ENCODE results near the gene MACROD2.

The MACROD2 gene

GRCh38 chr20:15204234-15204633 is 1208.9 kb downstream of the MACROD2 start:
- DNase-seq: no peak

GRCh38 chr20:15205028-15205427 is 1209.7 kb downstream of the MACROD2 start:
- DNase-seq: no peak

GRCh38 chr20:15205719-15206118 is 1210.4 kb downstream of the MACROD2 start:
- no peak for DNase-seq

DNA sequence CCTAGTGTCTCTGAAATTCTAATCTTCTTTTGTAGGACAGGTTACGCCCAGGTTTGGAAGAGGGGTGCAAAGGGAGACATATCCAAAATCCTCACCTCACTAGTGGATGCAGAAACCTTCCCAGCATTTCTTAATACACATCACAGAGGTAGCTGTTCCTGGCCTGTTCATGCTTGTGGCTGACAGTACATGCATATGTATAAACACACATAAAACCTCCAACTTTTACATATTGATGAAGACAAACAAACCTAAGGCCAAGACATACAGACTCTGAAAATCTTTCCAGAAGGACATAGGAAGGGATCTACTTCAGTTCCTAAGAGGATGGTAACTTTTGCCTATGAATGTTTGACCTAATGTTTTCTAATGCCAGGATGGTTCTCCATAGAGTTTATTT is 1214.2 kb downstream of the MACROD2 start:
- no peak for DNase-seq

DNA sequence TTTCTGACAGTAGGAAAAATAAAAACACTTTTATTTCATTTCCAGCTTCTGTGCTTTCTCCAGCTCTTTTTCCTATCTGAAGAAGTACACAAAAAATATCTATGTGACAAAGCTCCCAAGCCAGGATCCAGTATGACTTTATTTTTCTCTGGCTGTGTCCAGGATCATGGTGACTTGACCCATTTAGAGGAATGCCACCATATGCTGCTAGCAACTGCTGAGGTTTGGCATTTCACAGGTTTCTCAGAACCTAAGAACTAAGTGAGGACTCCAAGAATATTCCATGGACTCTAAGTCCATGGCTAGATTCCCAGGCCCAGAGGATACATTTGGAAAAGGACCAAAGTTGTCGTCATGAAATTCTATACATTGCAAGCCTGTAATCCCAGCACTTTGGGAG is 1218.7 kb downstream of the MACROD2 start:
- no peak for DNase-seq

DNA sequence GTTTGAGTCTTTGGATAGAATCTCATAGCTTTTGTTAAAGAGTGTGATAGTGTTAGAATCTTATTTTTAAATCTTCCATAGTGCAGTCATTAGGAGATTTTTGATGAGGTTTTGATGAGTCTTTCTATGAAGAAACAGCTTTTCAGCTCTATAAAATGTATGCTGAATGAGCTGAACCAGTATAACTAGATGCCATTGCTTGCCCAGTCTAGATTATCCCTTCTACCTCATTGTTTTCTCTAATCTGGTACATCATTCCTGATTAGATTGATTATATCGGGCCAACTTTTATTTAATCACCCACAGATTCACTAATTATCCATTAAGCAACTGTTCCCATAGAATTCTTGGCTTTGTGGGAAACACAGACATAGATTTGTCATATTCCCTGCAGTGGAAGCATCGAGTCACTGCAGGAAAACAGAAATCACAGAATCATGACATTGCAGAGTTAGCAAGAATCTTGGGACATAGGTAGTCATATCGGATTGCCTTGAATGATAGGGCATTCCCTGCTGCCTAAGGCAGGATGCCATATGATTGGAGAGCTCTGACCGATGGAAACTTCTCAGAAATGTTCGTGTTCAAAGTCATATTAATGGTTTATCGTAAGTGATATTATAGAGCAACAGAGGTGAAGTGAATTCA is 1224.8 kb downstream of the MACROD2 start:
- no peak for DNase-seq

- no peak for DNase-seq
Observed at GRCh38 chr20:15220778-15221565, 1225.7 kb downstream of the MACROD2 start.

- DNase-seq: no peak
Observed at GRCh38 chr20:15222502-15223330, 1227.4 kb downstream of the MACROD2 start.

GRCh38 chr20:15224199-15224598 is 1228.9 kb downstream of the MACROD2 start:
- DNase-seq: no peak

GRCh38 chr20:15227102-15227501 is 1231.8 kb downstream of the MACROD2 start:
- DNase-seq: no peak

- no peak for DNase-seq
Observed at GRCh38 chr20:15232243-15232642, 1236.9 kb downstream of the MACROD2 start.

DNA sequence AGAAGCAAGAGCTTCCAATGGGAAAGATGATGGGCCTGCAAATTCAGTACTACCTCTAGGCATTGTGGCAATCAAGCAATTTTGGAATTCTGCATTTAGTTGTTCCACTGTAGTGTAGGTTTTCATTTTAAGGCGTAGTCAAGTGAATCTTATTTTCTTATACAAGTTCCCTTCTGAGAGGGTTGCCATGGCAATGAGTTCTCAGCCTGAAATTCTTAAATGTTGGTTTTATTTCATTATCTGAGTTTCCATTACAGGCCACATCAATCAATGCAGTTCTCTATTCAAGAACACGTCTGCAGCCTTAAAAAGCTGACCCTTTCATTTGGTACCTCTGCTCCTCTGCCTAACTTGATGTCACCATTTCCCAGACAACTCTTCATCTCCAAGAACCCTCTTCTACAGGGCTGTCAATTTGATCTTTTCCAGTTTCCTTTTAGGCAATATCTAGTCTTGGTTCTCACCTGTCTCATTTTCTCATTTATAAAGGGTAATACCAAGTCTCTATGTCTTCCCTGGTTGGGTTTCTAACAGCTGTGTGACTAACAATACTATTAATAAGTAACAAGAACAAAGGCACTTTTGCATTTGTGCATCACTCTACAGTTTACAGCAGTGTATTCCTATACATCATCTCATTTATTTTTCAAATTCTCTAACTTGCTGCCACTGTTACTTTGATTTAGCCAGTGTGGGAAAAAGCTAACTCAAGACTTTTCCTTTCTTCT is 1240.3 kb downstream of the MACROD2 start:
- DNase-seq: no peak

DNA sequence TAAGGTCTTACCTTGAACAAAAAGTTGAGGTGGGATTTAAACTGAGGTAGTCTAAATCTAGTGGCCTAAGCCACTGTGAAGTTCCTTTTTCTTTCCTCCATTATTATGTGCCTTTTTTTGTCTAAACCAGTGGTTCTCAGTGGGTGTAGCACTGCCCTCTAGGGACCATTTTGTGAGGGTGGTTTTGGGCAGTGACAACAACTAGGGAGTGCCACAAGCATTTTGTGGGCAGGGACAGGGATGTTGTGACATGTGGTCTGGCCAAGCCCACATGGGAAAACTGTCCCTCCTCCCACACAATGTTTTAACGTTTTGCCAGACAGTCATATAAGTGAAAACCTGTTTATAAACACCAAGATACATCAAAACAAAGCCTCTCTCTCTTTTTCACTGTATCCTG is 1241.5 kb downstream of the MACROD2 start:
- DNase-seq: no peak

GRCh38 chr20:15239542-15240206 is 1244.4 kb downstream of the MACROD2 start:
- DNase-seq: no peak

GRCh38 chr20:15240801-15241200 is 1245.5 kb downstream of the MACROD2 start:
- no peak for DNase-seq

- no peak for DNase-seq
Observed at GRCh38 chr20:15241681-15242080, 1246.4 kb downstream of the MACROD2 start.

- DNase-seq: no peak
Observed at GRCh38 chr20:15242773-15243172, 1247.5 kb downstream of the MACROD2 start.

DNA sequence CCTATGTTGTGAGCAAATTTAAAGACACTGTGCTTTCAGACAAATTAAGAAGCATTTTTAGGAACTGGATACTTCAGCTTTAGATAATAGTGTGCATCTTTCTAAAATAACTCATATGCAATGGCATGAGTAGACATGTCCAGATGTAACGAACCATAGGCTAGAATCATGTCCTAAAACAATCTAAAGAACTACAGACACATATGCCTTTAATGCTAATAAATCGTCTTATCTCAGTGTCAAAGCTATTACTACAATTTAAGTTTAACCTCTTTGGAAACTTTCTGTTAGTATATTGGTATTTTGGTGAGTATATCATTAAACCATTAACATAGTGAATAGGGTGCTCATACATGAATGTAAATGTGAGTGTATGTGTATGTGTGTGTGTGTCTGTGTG is 1250.6 kb downstream of the MACROD2 start:
- DNase-seq: no peak

DNA sequence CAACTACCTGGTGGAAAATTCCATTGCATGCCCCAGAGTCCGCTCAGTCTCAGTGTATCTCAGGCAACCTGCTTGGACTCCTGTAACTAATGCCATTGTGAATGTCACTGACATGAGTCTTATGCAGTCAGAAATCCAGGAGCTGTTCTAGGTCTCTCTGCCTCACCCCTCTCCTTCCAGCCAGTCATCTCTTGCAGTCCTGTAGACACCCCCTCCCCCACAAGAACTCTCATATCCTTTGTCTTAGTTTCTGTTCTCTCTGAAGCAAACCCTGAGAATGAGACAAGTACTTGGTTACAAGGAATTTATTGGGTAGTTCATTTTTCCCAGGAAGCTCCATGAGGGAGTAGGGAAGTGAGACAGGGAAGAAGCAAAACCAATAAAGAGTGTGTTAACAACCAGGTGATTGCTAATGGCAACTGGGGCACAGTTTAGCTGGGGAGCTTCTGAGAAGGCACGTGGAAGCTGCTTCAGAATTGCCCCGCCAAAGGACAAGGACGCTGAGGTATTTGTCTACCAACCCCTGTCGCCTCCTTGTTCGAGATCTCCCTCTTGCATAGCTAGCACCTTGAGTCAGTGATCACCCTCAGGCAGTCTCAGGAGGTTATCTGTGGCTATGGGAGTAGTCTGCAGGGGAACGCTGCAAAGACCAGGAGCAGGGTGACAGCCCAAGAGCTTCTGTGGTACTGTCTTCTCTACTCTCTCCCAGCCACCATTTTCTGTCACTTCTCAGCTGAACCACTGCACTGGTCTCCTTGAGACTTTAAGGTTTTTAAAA is 1253.5 kb downstream of the MACROD2 start:
- no peak for DNase-seq

DNA sequence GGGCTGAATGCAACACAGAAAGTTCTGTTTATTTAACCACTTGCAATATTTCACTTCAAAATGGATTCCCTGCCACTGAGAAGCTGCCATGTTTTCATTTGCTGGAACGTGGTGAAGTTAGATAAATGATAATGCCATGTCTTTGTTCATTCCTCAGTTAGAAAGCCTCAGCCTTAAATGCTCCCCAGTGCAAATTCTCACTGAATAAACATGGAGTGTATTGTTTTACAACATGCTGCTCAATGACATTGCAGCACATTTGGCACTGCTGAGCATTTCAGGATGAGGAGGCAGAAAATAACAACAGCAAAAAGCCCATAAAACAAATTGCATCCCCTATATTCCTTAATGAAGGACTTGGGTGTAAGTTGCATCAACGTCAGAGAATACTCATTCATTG is 1255.9 kb downstream of the MACROD2 start:
- DNase-seq: no peak

DNA sequence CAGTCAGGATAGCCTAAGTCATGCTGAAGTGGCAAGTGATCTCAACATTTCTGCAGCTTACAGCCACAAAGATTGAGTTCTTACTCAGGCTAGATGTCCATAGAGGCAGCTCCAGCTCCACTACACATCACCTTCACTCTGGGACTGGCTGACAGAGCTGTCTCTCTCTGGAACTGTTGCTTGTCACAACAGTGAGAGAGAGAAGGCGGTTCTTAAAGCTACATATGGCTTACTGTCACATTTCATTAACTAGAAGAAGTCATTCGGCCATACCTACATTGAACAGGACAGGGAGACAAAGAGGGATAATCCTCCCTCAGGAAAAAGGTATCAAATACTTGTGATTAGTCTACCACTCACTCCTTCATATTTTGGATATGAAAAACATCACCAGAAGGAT is 1257.0 kb downstream of the MACROD2 start:
- no peak for DNase-seq

DNA sequence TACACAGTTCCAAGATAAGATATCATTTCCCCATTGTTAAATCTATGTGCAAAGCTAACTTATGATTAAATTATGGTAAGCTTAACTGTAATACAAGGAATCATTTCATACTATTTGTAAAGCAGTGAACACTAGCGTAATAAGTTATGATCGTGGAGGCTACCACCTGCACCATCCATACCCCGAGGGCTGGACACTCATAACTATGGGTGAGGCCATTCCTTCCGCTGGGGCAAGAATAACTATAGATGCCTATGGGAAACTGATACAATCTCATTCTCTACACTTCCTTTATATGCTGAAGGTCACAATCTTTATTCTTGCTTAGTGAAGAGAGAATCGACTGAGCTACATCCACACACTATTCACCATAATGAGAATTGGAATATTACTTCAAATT is 1258.1 kb downstream of the MACROD2 start:
- no peak for DNase-seq
